Right renal cortex interstitium (tissue), 3 donors: Measurements from ENCODE around the gene TTC4. TPM values are rescaled to one million over a fixed set of nuclear protein-coding genes. Genes with fewer than 3 reads are reported as not detected.
"Not testable (repeated sequence)": the region's sequence is repeated elsewhere in the genome, so short reads cannot be mapped to it uniquely, and the experiment has no call there.

Experiments
- DNase-seq, 3 donors: peaks; one replicate each; pipeline ENCODE4 v3.0.0-alpha.2; 2013; ENCODE audit warnings: low read depth in 3 of 3, low spot score in 2 of 3
- polyA plus RNA-seq, 3 donors: library from polyadenylated mRNA; unstranded; fragments of 120-200 nt; gene quantifications; one replicate each; pipeline ENCODE4 v1.2.1, GENCODE V29; 2013; ENCODE audit not compliant: insufficient read length in 3 of 3

Gene TTC4
- polyA plus RNA-seq, 3 donors = 33.8 to 35.6 (median 34.6) TPM

GRCh38 chr1:54745274-54745673 is 29.6 kb downstream of the TTC4 start:
- DNase-seq = no peak

GRCh38 chr1:54745864-54746263 is 30.2 kb downstream of the TTC4 start:
- DNase-seq = no peak

- no peak for DNase-seq
Measured at GRCh38 chr1:54748094-54748835, 32.6 kb downstream of the TTC4 start.

- no peak for DNase-seq
Measured at GRCh38 chr1:54750596-54750995, 34.9 kb downstream of the TTC4 start.

GRCh38 chr1:54751426-54751825 is 35.8 kb downstream of the TTC4 start:
- no peak for DNase-seq

- no peak for DNase-seq
Measured at GRCh38 chr1:54754045-54754444, 38.4 kb downstream of the TTC4 start.

GRCh38 chr1:54754486-54755285 is 39.0 kb downstream of the TTC4 start:
- DNase-seq = no peak

GRCh38 chr1:54757833-54758232 is 42.2 kb downstream of the TTC4 start:
- DNase-seq = no peak

- DNase-seq = no peak
Measured at GRCh38 chr1:54758678-54759348, 43.2 kb downstream of the TTC4 start.

GRCh38 chr1:54763816-54764132 is 48.1 kb downstream of the TTC4 start:
- DNase-seq = no peak

GRCh38 chr1:54764133-54764921 is 48.7 kb downstream of the TTC4 start, which contains the start of gene PARS2:
Gene PARS2, minus strand, starts transcription at chr1:54764523. Its CDS starts 5,362 bp downstream, at chr1:54759161.
- DNase-seq = peak; percentile 97 to 99 (median 99)

GRCh38 chr1:54764922-54765561 is 49.4 kb downstream of the TTC4 start:
- DNase-seq = no peak

- no peak for DNase-seq
Measured at GRCh38 chr1:54766726-54767125, 51.1 kb downstream of the TTC4 start.

GRCh38 chr1:54767526-54767925 is 51.9 kb downstream of the TTC4 start:
- no peak for DNase-seq

GRCh38 chr1:54768093-54768492 is 52.4 kb downstream of the TTC4 start:
- DNase-seq = no peak

GRCh38 chr1:54772951-54773350 is 57.3 kb downstream of the TTC4 start:
- no peak for DNase-seq

- DNase-seq = no peak
Measured at GRCh38 chr1:54774820-54775498, 59.3 kb downstream of the TTC4 start.

GRCh38 chr1:54775828-54776721 is 60.4 kb downstream of the TTC4 start:
- not testable (repeated sequence) for DNase-seq

GRCh38 chr1:54777011-54777410 is 61.4 kb downstream of the TTC4 start:
- DNase-seq = no peak
